Fibroblast of pulmonary artery (primary cell): ENCODE results near the gene GSTK1.

Source experiments
- DNase-seq: peaks from one replicate; pipeline ENCODE4 v3.0.0-alpha.2; 2010; ENCODE audit warnings: low read depth
- H3K4me3 ChIP-seq: replicated peaks from 2 replicates; pipeline ENCODE4 v1.5.1; 2011; ENCODE audit warnings: low read depth, mild to moderate bottlenecking, control low read depth, low read length, moderate library complexity
- CTCF ChIP-seq: IDR thresholded peaks from 2 replicates; pipeline ENCODE4 v1.5.1; 2011; ENCODE audit warnings: mild to moderate bottlenecking, control low read depth, low read length, inconsistent platforms; ENCODE audit errors: missing control alignments

Gene GSTK1

GRCh38 chr7:143238289-143238980 lies 24.8 kb upstream of the GSTK1 start:
- no peak for TF ChIP-seq CTCF
- DNase-seq: no peak
- H3K4me3 ChIP-seq: no peak overlapping the region

GRCh38 chr7:143239813-143240212 lies 23.4 kb upstream of the GSTK1 start:
- no peak overlapping the region for H3K4me3 ChIP-seq
- TF ChIP-seq CTCF: no peak
- peak; percentile 57 for DNase-seq

GRCh38 chr7:143240291-143241168 lies 22.7 kb upstream of the GSTK1 start:
- TF ChIP-seq CTCF: peak; percentile 92
- DNase-seq: peak; percentile 89
- no peak overlapping the region for H3K4me3 ChIP-seq

GRCh38 chr7:143242306-143242705 lies 20.9 kb upstream of the GSTK1 start:
- no peak overlapping the region for H3K4me3 ChIP-seq
- no peak for TF ChIP-seq CTCF
- no peak for DNase-seq

GRCh38 chr7:143243111-143243510 lies 20.1 kb upstream of the GSTK1 start:
- H3K4me3 ChIP-seq: no peak overlapping the region
- no peak for TF ChIP-seq CTCF

GRCh38 chr7:143243614-143244013 lies 19.6 kb upstream of the GSTK1 start:
- no peak for TF ChIP-seq CTCF
- DNase-seq: no peak

More at GRCh38 chr7:143243111-143243510, 20.1 kb upstream of the GSTK1 start:
- no peak for DNase-seq

More at GRCh38 chr7:143243614-143244013, 19.6 kb upstream of the GSTK1 start:
- no peak overlapping the region for H3K4me3 ChIP-seq
